Measurements from ENCODE around the gene PSMC3IP.
"Not testable (repeated sequence)": the region's sequence is repeated elsewhere in the genome, so short reads cannot be mapped to it uniquely, and the experiment has no call there.

Gene PSMC3IP

GRCh38 chr17:42560246-42560645, 17.3 kb downstream of the PSMC3IP start:
- no peak for DNase-seq (ENCODE audit: low spot score)

GRCh38 chr17:42559075-42559474, 18.5 kb downstream of the PSMC3IP start:
- DNase-seq (ENCODE audit: low spot score) = no peak

- DNase-seq (ENCODE audit: low spot score) = not testable (repeated sequence)
Observed at GRCh38 chr17:42555961-42556617, 21.4 kb downstream of the PSMC3IP start.

- no peak for DNase-seq (ENCODE audit: low spot score)
Observed at GRCh38 chr17:42555122-42555622, 22.4 kb downstream of the PSMC3IP start.

GRCh38 chr17:42554250-42555121, 23.0 kb downstream of the PSMC3IP start:
- peak; percentile 89 for DNase-seq (ENCODE audit: low spot score)

- peak; percentile 81 for DNase-seq (ENCODE audit: low spot score)
Observed at GRCh38 chr17:42553866-42554249, 23.7 kb downstream of the PSMC3IP start.

- peak; percentile 94 for DNase-seq (ENCODE audit: low spot score)
Observed at GRCh38 chr17:42553161-42553818, 24.2 kb downstream of the PSMC3IP start.

- not testable (repeated sequence) for DNase-seq (ENCODE audit: low spot score)
Observed at GRCh38 chr17:42552736-42553135, 24.8 kb downstream of the PSMC3IP start, which contains the start of gene HSD17B1. Gene HSD17B1, plus strand, starts transcription at chr17:42552923. Its CDS starts 11 bp downstream, at chr17:42552934.

- DNase-seq (ENCODE audit: low spot score) = no peak
Observed at GRCh38 chr17:42548993-42549755, 28.4 kb downstream of the PSMC3IP start.

- no peak for DNase-seq (ENCODE audit: low spot score)
Observed at GRCh38 chr17:42548070-42548837, 29.3 kb downstream of the PSMC3IP start.

- DNase-seq (ENCODE audit: low spot score) = no peak
Observed at GRCh38 chr17:42547698-42548069, 29.8 kb downstream of the PSMC3IP start.

- no peak for DNase-seq (ENCODE audit: low spot score)
Observed at GRCh38 chr17:42547001-42547461, 30.5 kb downstream of the PSMC3IP start.

GRCh38 chr17:42545755-42546505, 31.6 kb downstream of the PSMC3IP start:
- not testable (repeated sequence) for DNase-seq (ENCODE audit: low spot score)

- no peak for DNase-seq (ENCODE audit: low spot score)
Observed at GRCh38 chr17:42544874-42545283, 32.6 kb downstream of the PSMC3IP start.

- no peak for DNase-seq (ENCODE audit: low spot score)
Observed at GRCh38 chr17:42543190-42544079, 34.1 kb downstream of the PSMC3IP start.

GRCh38 chr17:42541041-42541833, 36.3 kb downstream of the PSMC3IP start:
- no peak for DNase-seq (ENCODE audit: low spot score)

- not testable (repeated sequence) for DNase-seq (ENCODE audit: low spot score)
Observed at GRCh38 chr17:42540558-42540957, 37.0 kb downstream of the PSMC3IP start.

- DNase-seq (ENCODE audit: low spot score) = no peak
Observed at GRCh38 chr17:42538482-42538881, 39.0 kb downstream of the PSMC3IP start.

Data from RKO (cell line).